Ramos (cell line): ENCODE data around the gene CDK14.
"Not testable (repeated sequence)": the region's sequence is repeated elsewhere in the genome, so short reads cannot be mapped to it uniquely, and the experiment has no call there.

ENCODE experiments used
- in situ Hi-C: fragments of 300-500 bp; cut with MboI; formaldehyde crosslinking; loops from one replicate; pipeline ENCODE4 v1.14.3; 2022; ENCODE audit warnings: low sequenced_read_pairs; ENCODE audit not compliant: unreplicated experiment

Gene CDK14

DNA sequence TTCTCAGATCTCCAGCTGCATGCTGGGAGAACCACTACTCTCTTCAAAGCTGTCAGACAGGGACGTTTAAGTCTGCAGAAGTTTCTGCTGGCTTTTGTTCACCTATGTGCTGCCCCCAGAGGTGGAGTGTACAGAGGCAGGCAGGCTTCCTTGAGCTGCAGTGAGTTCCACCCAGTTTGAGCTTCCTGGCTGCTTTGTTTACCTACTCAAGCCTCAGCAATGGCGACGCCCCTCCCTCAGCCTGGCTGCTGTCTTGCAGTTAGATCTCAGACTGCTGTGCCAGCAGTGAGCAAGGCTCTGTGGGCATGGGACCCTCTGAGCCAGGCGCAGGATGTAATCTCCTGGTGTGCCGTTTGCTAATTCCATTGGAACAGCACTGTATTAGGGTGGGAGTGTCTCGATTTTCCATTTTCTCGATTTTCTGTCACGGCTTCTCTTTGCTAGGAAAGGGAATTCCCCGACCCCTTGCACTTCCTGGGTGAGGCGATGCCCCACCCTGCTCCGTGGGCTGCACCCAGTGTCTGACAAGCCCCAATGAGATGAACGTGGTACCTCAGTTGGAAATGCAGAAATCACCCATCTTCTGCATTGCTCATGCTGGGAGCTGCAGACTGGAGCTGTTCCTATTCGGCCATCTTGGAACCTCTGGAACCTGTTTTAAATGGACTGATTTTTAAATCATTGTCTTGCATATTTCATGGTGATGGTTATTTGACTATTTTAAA, 332.7 kb downstream of the CDK14 start:
- in situ Hi-C loops, result not testable (repeated sequence)

DNA sequence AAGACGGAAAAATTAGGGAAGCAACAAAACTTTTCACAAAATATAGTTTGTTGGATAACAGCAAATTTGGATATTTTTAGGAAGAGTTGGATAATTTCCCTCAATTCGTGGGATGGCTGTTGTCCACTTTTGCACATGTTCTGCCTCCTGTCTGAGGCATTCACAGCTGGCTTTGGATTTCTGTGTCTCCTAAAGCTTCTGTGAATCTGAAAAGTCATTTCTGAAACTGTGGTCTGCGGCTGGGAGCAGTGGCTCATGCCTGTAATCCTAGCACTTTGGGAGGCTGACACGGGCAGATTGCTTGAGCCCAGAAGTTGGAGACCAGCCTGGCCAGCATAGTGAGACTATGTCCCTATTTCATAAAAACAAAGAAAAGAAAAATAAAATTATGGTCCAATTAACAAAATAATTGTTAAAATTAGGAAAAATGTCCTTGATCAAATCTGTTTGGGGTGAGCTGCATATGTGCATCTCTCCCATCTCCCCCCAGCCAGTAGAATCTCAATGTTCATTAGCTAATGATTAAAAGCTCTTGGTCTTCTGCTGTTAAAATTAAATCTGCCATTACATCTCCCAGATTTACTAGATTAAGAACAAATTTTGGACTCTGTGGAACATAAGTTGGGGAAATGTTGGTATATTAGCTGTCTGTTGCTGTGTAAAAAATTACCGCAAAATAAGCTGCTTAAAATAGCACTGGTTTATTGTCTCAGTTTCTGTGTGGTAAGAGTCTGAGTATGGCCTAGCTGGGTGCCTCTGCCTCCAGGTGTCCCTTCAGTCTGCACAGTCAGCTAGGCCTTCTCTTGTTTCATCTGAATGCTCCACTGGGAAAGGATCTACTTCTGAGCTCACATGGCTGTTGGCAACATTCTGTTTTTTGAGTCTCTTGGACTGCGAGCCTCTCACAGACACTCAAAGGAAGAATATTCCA, 336.1 kb downstream of the CDK14 start:
- in situ Hi-C loops, result no loop called here

DNA sequence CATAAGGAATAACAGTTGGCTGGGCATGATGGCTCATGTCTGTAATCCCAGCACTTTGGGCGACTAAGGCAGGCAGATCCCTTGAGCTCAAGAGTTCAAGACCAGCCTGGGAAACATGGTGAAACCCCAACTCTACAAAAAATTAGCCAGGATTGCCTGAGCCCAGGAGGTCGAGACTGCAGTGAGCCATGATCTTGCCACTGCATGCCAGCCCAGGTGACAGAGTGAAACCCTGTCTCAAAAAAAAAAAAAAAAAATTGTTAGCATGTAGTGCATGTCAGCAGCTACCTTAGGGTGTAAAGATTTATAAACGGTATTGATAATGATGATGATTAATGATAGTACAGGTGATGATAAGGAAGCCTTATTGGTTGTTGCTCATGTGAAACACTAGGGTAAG, 336.9 kb downstream of the CDK14 start:
- in situ Hi-C loops, result no loop called here

DNA sequence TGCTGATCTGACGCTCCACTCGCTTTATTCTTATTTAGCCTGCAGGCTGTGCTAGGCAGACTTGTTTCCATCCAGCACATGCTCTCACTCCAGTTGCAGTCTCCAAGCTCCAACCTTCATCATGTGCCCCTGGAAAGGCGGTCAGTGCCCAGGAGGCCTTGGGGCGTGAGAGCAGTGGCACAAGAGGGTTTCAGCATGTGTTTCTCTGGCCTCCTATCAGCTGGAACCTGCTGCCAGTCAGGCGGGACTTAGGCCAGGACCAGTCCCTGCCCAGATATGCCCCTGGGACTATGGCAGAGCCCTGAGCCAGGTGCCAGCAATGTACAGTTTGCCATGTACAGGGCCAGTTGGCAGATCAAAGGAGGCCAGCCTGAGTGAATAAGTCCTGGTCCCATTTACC, 337.9 kb downstream of the CDK14 start:
- in situ Hi-C loops, result no loop called here

DNA sequence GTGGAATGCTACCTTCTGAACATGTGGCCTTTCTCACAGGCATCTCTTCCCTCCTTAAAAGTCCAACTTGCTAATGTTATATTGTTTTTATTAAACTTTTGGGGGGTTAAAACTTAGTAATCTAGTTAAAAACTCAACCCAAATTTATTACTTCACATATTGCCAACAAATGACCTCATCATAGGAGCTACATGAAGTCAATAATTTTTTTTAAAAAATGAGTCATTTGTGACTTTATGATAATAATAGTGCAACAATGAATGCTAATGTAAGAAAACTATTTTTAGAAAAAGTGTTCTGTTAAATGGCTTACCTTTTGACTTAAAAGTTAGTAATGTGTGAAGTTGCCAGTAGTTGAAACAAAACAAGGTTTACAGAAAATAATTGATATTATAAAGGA, 342.2 kb downstream of the CDK14 start:
- in situ Hi-C loops, result no loop called here

DNA sequence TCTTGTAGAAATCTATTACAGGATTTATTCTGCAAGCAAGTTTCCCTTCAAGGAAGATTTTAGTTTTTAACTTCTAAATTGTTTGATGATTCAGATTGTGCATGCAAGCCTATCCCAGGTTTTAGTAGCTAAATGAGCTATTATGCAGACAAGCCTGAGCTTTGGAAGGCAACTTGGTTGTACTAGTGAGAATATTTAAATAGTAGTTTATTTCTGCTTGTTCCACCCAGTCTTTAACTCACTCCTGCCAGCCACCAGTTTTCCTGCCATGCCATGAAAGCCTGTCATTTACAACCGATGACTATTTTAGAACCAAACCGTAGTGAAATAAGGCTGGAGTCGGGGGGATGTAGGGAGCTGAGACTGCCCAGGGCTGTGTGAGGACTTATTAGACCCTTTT, 343.5 kb downstream of the CDK14 start:
- in situ Hi-C loops, result no loop called here

DNA sequence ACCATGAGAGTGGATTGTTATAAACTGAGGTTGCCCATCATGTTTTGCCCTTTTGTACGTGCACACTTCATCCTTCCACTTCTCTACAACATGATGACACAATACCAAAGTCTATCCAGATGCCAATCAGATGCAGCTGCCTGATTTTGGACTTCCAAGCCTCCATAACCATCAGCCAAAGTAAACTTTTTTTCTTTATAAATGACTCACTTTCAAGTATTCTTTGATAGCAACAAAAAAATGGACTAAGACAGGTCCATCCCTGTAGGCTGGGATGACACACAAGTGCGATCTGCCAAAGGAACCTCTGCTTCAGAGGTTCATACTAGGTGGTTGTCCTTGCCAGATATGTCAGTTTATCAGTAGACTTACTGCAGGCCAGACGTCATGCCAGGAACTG, 347.9 kb downstream of the CDK14 start:
- in situ Hi-C loops, result no loop called here

DNA sequence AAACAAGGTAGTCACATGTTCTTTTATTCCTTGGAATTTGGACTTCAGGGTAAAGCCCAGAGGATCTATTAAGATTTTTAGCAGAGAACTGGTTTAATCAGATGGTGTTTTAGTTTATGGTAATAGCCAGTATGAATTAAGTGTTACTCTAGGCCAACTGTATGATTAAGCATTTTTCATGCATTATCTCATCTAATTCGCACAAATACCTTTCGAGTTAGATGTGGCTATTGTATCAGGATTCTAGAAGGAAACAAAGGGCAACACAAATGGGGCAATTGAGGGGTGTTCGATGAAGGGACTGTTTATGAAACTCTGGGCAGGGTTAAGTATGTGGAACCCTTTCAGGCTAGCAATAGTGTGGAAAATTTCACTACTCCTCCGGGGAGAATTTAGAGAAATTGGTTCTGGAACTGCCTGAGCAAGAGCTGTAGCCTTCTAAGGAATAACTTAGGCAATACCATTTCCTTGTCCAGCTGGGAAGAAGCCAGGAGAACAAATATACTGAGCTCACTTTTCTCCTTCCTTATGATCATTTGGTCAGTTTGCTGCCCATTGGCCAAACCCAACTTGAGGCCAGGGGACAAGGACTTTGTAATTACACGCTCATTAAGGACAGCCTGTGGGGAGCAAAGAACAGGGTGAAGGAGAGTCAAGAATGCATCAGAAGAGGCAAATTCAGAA, 349.1 kb downstream of the CDK14 start:
- in situ Hi-C loops, result no loop called here

DNA sequence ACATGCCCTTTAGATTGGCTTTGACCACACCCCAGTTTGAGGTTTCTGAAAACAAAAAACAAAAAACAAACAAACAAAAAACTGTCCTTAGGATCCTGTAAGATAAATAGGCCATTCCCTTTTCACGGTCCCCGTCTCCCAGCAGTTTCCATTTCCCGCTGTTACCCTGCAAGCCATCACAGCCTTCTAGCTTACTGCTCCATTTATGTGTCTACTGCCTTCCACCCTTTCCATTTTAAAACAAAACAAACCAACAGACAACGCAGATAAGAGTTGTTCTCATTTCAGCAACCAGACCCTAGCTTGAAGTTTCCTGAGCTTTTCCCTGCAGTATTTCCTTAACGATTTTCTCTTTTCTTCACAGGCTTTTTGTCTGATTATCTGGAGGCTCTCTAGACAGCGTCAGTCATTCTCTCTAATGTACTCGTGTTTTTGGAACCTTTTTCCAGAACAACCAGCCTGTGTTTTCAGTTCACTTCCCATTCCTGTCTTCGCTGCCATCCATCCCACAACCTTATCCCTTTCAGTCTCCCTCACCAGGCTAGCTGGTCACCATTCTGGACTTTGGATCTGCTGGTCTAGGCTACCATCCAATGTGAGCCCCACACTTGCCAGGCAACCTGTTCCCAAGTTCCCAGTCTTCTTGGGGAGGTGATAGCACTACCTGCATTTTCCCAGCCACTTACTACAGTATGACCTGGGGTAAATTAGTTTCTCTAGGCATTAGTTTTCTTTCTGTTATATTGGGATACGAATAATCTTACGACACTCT, 350.8 kb downstream of the CDK14 start:
- in situ Hi-C loops, result no loop called here

DNA sequence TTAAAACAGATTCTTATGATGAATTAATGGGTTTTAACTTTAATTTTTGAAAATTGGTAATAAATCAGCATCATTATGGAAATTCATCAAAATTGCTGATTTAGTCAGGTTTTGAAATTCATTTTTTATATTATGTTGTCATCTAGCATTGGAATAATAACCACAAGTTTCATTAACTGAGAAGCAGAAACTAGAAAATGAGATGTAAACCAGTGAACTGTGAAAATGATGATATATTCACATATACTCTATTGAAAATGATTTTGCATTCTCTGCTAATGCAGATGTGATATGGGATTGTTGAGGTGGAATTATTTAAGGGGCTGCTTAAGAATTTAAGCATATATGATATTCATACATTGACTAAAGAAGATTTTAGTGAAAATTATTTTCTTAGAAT, 352.0 kb downstream of the CDK14 start:
- in situ Hi-C loops, result no loop called here

DNA sequence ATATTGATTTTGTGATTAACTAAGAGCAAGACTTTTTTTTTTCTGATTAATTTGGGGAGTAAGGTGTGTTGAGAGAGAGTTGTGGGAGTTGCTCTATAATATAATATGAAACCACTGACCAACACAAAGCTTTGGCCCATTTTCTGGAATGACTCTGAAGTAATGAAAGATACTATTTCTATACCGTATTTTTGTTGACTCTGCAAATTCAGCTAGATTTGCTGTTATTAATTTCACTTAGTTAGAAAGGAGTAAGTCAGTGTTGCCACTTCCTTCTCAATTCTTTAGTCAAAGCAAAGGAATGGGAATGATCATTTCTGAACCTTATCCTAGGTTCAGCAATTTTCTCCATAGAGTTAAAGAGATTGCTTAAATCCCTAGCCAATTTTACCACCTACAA, 355.1 kb downstream of the CDK14 start:
- in situ Hi-C loops, result no loop called here

DNA sequence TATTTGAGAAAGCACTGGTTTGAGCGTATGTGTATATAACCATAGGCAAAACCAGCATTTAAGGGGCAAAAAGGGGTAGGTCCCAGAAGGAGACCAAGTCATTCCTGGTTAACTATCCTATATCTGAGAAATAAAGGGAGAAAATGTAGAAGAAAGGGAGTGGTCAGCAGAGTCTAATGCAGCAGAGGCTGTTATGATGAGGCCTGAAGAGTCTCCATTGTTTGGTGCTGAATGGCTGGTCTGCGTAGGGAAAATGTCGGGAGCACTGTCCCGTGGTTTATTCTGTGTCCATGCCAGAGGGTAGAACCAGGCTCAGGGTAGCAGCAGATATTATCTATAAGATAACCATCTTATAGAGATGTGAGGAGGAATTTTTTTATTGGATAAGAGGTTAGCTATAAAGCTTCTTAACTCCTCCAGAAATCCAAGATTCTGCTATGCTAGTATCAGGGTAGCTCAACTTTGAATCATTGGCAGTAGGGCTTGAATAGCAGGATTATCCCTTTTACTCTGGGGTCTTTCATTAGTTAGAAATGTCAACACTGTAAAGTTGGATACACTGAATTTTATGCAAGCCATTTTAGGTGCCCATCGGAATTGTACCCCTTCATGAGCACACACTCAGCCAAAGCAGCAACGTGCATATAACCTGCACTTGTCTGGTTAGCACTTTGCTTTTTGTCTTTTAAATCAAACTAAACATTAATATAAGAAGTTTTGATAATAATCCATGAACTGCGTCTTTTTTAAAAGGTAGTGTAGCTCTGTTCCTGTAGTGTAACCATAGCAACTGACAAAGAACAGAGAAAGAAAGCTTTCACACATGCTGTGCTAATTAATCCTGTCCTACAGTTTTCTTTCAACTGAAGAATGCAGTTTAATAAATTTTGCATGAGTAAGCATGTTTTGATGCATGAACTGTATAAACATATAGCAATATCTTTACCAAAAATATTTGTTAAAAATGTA, 356.1 kb downstream of the CDK14 start:
- in situ Hi-C loops, result no loop called here

DNA sequence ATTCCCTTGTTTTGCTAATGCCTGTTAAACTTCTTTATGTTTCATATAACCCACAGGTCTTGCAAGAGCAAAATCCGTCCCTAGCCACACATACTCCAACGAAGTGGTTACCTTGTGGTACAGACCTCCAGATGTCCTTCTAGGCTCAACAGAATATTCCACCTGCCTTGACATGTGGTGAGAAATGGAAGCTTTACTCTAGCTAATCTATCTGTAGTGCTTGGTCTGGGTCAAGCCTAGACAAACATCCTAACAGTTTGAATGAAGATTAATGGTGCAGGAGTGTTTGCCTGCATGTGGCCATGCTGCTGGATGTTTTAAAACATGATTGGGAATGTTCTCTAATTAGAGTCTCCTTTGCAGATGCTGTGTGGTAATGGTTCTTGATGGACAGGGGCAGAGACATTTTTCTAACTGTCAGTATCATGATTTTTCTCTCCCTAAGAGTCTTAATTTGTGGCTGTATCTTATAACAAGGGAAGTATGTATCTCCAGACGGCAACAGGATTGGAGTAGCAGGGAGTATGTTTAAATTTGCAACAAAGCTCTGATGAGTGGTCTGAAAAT, 359.6 kb downstream of the CDK14 start:
- in situ Hi-C loops, result no loop called here

DNA sequence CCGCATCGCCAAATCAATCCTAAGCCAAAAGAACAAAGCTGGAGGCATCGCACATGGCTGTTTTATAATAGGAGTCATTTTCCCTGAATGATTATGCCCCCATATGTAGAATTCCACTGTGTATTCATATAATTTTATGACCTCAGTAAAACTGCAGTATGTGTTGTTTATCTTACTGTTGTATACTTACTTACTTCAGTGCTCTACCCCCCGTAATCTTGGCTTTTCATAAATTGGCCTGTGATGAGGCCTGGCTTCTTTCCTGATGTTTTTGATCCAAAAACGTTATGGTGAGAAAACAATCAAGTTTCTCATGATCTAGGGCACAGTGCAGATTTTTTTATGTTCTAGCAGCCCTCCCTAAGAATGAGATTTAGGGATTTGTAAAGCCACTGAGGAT, 361.8 kb downstream of the CDK14 start:
- in situ Hi-C loops, result no loop called here

DNA sequence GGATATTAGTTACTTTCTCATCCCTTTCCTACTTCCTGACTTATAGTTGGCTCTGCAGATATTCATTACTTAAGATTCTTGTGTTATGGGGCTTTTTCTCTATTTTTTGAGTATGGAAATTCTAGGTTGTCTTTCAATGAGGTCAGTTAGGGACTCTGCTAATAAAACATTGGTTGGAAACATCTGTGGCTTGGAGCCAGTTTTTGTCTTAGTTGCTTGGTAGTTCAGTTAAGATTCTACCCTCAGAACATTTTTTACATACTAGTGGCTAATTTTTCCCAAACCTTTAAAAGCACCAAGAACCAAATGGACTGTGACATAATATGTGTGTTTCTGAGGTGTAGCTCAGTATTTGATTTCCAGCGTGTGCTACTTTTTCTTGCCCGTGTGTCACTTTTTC, 362.5 kb downstream of the CDK14 start:
- in situ Hi-C loops, result no loop called here

DNA sequence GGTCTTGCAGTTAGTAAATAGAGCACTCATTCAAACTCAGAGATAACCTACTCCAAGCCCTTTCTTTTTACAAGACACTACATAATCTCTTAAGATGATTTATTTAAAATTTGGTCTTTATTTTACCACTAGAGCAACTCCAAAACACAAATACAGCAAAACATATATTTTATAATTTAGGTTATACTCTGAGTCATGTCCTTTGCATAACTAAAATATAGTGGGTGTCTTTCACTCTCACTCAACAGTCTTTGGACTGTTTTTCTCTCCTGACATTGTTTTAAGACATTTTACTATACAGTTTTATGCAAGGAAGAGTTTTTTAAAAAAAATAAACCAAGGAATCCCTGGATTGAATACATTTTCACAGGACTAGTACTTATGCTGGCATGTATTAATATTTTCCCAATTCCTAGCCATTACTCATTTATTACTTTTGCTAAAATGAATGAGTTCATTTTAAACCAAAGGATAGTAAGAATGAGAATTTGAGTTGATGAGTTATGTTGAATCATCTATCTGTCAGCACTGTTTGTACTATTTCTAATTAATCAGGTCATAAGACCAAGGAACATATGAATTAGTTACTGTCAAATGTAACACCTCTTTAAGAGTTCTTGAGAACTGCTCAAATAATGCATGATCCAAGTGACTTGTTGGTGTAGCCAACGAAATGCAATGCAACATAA, 365.1 kb downstream of the CDK14 start:
- in situ Hi-C loops, result no loop called here

DNA sequence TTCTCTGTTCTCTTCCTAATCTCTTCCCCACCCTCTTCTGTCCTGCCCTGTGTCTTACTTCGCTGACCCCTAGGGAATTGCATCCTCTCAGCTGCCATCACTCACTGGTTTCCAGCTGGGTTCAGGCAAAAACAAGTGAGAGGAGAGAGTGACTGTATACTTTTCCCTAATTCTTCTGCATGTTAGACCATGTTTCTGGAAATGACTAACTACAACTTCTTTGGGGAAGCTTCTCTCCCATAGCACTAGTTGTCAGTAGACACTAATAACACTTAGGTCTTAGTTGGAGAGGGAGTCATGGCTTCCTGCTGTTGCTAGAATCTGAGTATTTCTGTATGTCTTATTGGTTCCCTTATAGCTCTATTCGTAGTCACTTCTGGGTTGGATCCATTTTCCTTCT, 369.1 kb downstream of the CDK14 start:
- in situ Hi-C loops, result no loop called here

DNA sequence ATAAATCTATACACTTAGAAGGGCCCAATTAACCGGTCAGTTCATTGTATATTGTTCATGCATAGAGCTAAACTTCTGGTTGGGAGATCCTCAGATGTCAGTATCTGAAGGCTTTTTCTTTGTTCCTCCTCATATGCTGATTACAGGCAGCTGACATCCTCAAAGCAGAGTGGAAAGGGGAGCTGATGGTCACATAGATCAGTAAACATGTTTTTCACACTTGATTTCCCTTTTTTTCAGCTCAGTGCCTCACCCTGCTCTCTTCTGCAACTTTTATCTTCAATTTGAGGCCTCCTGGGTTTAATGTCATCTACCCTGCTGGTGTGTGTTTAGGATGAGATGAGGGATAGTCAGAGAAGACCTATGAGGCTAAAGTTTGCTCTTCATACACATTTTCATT, 370.2 kb downstream of the CDK14 start:
- in situ Hi-C loops, result no loop called here
